NCI-H345 treated with DMSO at 0.1 percent for 48 hours (cell line): ENCODE results near the gene ABCD4.

Source experiments
- DNase-seq: peaks from one replicate; lab custom pipeline; 2025; ENCODE audit not compliant: unreplicated experiment; lab: John Stamatoyannopoulos, UW

The ABCD4 gene

GRCh38 chr14:74238974-74239847 is 63.5 kb downstream of the ABCD4 start, which contains the start of gene VSX2:
Gene VSX2, plus strand, starts transcription at chr14:74239449. Its CDS starts 113 bp downstream, at chr14:74239562.
- DNase-seq, result no peak

GRCh38 chr14:74237441-74237840 is 65.3 kb downstream of the ABCD4 start:
- no peak for DNase-seq
